HL-60 (cell line): ENCODE results near the gene ROBO4.

Experiments
- DNase-seq, 2 experiments: peaks; one replicate each; pipeline ENCODE4 v3.0.0-alpha.2; 2010 to 2020; ENCODE audit warnings: low read depth in 1 of 2, low spot score in 1 of 2
- H3K27ac ChIP-seq: fragments of 250-450 bp; sonication (Bioruptor Pico); replicated peaks from 2 replicates; pipeline ENCODE4 v1.5.1; 2020; ENCODE audit warnings: mild to moderate bottlenecking, moderate library complexity
- H3K27me3 ChIP-seq: fragments of 250-450 bp; sonication (Bioruptor Pico); 2 replicates; pipeline ENCODE4 v1.5.1; 2021; ENCODE audit warnings: mild to moderate bottlenecking, moderate library complexity; ENCODE audit not compliant: insufficient read depth, poor library complexity, severe bottlenecking
- H3K4me3 ChIP-seq: replicated peaks from 2 replicates; pipeline ENCODE4 v1.5.1; 2011; ENCODE audit warnings: mild to moderate bottlenecking, control low read depth, low read length; ENCODE audit not compliant: insufficient read depth
- GABPA ChIP-seq: IDR thresholded peaks from 2 replicates; pipeline ENCODE4 v1.6.1; 2012; ENCODE audit warnings: low read depth
- POLR2AphosphoS5 ChIP-seq: IDR thresholded peaks from 2 replicates; pipeline ENCODE4 v1.6.1; 2012; ENCODE audit warnings: low read depth
- SPI1 ChIP-seq: IDR thresholded peaks from 2 replicates; pipeline ENCODE4 v1.6.1; 2012; ENCODE audit warnings: low read depth, mild to moderate bottlenecking, borderline replicate concordance
- TF ChIP-seq, protein P1 (sequence below): IDR thresholded peaks from 2 replicates; pipeline ENCODE4 v1.6.1; 2012; ENCODE audit warnings: low read depth; ENCODE audit not compliant: insufficient replicate concordance
- TF ChIP-seq, protein P2 (sequence below): IDR thresholded peaks from one replicate; pipeline ENCODE4 v1.5.1; 2011; ENCODE audit warnings: low read length, control low read depth, inconsistent platforms; ENCODE audit not compliant: insufficient read depth

The ROBO4 gene

DNA sequence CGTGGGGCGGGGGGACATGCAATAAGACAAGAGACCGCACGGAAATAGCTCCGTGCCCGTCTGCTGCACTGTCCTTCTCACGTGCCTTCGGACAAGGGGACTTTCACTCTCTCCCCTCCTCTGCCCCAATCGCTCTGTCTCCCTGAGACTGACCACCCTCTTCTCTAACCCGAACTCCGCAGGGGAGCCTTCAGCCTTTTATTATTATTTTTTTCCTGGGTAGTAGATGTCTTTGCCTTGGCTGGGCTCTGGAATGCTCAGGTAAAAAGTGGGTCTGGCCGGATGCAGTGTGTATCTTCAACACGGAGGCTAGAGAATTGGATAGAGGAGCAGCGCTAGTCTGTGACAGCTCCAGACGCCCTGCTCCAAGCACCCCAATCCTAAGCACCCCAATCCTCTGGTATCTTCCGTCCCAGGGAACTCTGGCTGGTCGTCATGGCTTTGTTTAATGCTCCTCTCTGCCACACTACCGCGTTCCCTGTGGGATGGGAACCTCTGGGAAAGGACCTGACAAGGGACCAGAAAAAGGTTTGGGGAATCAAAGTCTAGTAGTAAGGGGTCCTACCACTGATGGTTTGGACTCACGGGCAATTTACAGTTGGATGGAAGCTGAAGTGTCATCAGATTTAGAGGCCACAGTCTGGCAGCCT is 57.6 kb downstream of the ROBO4 start:
- TF ChIP-seq GABPA (no peak), POLR2AphosphoS5 (no peak), SPI1 (no peak)
- TF ChIP-seq, protein P1, sequence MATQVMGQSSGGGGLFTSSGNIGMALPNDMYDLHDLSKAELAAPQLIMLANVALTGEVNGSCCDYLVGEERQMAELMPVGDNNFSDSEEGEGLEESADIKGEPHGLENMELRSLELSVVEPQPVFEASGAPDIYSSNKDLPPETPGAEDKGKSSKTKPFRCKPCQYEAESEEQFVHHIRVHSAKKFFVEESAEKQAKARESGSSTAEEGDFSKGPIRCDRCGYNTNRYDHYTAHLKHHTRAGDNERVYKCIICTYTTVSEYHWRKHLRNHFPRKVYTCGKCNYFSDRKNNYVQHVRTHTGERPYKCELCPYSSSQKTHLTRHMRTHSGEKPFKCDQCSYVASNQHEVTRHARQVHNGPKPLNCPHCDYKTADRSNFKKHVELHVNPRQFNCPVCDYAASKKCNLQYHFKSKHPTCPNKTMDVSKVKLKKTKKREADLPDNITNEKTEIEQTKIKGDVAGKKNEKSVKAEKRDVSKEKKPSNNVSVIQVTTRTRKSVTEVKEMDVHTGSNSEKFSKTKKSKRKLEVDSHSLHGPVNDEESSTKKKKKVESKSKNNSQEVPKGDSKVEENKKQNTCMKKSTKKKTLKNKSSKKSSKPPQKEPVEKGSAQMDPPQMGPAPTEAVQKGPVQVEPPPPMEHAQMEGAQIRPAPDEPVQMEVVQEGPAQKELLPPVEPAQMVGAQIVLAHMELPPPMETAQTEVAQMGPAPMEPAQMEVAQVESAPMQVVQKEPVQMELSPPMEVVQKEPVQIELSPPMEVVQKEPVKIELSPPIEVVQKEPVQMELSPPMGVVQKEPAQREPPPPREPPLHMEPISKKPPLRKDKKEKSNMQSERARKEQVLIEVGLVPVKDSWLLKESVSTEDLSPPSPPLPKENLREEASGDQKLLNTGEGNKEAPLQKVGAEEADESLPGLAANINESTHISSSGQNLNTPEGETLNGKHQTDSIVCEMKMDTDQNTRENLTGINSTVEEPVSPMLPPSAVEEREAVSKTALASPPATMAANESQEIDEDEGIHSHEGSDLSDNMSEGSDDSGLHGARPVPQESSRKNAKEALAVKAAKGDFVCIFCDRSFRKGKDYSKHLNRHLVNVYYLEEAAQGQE = no peak
- TF ChIP-seq, protein P2, sequence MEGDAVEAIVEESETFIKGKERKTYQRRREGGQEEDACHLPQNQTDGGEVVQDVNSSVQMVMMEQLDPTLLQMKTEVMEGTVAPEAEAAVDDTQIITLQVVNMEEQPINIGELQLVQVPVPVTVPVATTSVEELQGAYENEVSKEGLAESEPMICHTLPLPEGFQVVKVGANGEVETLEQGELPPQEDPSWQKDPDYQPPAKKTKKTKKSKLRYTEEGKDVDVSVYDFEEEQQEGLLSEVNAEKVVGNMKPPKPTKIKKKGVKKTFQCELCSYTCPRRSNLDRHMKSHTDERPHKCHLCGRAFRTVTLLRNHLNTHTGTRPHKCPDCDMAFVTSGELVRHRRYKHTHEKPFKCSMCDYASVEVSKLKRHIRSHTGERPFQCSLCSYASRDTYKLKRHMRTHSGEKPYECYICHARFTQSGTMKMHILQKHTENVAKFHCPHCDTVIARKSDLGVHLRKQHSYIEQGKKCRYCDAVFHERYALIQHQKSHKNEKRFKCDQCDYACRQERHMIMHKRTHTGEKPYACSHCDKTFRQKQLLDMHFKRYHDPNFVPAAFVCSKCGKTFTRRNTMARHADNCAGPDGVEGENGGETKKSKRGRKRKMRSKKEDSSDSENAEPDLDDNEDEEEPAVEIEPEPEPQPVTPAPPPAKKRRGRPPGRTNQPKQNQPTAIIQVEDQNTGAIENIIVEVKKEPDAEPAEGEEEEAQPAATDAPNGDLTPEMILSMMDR = no peak
- peaks cover 81% of the 10 kb centered on the region for H3K27me3 ChIP-seq
- H3K4me3 ChIP-seq = no peak overlapping the region
- no peak for DNase-seq
- no peak overlapping the region for H3K27ac ChIP-seq

DNA sequence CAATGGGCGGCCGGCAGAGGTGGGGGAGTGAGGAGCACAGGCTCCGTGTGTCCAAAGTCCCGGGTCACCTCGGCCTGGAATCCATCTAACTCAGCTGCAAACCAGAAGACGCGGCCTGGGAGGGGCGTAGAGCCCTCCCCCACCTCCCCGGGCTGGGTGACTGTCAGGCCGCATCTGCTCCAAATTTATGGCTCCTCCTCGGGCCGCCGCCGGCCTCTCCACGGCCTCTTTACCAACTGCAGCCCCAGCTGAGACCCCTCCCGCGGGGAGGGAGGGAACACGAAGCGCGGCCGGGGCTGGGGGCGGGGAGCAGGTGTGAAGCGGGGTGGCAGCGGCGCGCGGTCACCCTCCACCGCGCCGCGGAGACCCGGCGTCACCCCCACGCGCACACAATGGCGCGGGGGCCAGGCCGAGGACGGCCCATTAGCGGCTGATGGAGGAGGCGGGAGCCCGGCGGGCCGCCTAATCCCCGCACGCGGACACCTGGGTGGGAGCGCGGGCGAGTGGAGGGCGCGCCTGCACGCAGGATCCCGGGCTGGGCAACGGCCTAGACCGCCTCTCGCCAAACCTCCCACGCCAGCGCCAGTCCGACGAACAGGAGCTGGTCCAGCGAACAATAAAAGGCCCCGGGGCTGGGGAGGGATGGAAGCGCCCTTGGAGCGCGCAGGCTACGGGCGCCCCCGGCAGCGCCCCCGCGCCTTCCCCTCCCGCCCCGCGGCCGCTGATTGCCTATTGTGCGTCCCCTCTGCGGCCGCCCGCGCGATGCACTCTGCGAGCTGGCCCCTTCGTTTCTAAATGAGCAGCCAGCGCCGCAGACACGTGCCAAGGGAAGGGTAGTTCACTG is 58.3 kb downstream of the ROBO4 start:
- H3K27ac ChIP-seq = no peak overlapping the region
- no peak for TF ChIP-seq POLR2AphosphoS5
- TF ChIP-seq, protein P2 = no peak
- no peak for TF ChIP-seq GABPA
- TF ChIP-seq, protein P1 = no peak
- TF ChIP-seq SPI1 = no peak
- no peak for DNase-seq
- H3K27me3 ChIP-seq = peaks cover 80% of the 10 kb centered on the region
- H3K4me3 ChIP-seq = no peak overlapping the region; the same call in 1 of the 2 replicates

DNA sequence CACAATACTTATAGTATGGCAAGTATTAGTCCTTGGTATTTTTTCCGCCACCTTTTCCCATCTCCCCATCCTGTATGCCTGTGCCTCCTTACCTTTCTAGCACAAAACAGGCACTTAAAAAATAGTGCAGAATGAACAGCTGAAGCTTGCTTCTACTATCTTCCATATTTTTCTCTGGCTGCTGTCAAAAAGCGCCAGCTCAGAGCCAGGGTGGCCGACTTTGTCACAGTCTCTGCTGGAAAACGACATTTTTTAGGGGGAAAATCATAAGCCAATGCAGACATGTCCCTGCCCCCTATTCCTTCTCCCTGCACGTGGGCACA is 58.9 kb downstream of the ROBO4 start:
- TF ChIP-seq, protein P1 = no peak
- TF ChIP-seq POLR2AphosphoS5 = no peak
- TF ChIP-seq, protein P2 = no peak
- TF ChIP-seq GABPA = no peak
- TF ChIP-seq SPI1 = no peak
- Histone ChIP-seq H3K27me3 (peaks cover 76% of the 10 kb centered on the region), H3K4me3 (no peak overlapping the region), H3K27ac (no peak overlapping the region)
- no peak for DNase-seq
